HG03103 (cell line): ENCODE results near the gene ACOX2.
A peak's percentile ranks its signal among the peaks of the same experiment; 100 is the strongest.

Experiments
- ATAC-seq: cut with Tn5 transposase; IDR thresholded peaks from one replicate; pipeline ENCODE4 v1.9.1; 2021; ENCODE audit warnings: low read depth; ENCODE audit not compliant: unreplicated experiment

Gene ACOX2

DNA sequence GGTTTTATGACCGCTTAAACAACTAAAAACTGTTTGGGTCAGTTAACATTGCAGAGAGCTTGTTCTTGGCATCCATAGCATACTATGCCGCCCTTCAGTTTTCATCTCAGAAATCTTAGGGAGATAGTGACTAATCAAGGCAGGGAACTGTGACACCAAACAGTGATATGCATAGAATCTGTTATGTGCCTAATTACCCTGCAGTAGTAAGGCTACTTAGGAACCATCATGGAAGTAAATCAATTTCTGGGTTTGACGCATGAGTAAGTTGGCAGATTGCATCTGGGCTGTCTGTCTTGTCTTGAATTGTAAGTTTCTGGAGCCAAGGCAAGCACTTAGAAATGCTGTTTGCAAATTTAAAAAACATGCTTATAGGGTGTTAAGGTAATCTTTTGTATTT lies 22.6 kb downstream of the ACOX2 start:
- ATAC-seq: no peak

DNA sequence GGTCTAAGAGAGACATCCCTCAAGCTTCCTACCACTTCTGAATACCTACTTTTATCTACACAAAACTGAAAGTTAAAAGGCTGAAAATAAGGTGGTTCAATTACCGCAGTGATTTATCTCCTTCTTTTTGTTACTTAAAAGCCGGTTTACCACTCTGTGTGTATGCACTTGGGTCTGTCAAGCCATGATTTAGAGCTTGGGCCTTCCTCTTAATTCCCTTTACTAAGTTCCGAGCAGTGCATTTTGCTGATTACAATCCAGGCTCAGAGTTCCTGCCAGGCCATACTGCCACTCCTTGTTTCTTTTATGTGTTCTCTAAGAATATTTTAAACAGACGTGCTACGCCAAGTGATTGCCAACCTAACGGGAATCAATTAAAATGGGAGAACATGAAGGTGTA lies 28.6 kb downstream of the ACOX2 start:
- ATAC-seq: no peak

DNA sequence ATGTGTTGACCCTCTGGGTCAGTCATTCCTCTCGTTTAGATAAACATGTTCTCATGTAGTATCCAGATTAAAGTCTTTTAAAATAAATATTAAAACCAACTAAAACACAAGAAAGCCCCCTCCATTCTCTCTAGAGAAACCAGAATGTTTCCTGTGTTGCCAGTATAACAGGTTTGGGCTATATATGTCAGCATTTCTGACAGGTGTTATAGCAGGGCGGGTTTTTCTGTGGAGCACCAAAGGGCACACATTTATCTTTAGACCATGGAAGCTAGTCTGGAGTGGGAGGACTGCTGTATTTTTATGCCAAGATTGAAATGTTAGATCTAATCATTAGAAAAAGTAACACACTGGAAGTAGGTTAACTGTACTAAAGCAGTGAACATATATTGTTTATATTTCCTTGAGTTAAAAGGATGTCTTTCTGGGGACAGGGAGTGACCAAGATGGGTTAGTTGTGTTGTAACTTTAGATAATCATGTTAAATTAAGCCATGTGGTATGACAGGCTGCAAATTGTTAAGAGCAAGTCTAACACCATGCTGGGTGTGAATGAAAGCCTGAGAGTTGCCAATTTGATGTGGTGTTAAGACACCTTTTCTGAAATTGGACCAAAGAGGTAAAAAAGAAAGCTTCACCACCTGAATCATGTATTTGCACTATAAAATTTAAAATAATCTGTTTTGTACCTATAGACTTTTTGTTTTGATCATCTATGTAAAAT lies 29.5 kb downstream of the ACOX2 start:
- no peak for ATAC-seq

DNA sequence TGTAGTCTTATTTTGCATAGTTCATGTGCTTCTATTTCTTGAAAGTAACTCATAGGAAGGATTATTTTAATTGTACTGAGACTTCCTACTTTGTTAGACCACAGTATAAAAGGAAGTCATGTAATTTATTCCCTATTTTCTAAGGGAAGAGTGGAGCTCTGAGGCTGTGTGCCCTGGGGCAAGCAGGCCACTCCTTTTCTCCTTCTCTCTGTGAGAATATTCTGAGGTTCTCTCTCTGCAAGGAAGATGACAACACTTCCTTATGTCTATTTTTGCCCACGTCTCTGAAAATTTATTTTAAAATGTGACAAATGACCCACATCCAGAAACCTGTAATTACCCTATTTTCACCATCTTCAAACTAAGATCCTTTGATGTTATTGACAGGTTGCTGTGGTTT lies 34.1 kb downstream of the ACOX2 start:
- ATAC-seq: no peak

DNA sequence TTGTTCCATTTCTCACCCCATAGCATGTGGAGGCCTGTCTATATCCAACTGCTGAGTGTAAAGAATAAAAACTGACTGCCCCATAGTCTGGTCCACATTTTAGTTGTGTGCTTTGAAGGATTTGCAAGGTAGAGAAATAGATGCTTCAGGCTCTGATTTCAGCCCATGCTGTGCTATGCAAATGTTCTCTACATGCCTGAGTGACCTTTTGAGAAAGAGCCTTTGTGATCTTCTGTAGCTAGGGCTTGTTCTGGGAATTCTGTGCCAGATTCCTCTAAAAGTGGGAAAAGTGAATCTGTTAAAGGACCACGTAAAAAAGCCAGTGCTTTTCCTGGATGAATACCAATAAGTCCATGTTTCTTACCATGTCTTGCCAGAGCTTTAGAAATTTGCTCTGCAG lies 39.9 kb downstream of the ACOX2 start:
- ATAC-seq: no peak

DNA sequence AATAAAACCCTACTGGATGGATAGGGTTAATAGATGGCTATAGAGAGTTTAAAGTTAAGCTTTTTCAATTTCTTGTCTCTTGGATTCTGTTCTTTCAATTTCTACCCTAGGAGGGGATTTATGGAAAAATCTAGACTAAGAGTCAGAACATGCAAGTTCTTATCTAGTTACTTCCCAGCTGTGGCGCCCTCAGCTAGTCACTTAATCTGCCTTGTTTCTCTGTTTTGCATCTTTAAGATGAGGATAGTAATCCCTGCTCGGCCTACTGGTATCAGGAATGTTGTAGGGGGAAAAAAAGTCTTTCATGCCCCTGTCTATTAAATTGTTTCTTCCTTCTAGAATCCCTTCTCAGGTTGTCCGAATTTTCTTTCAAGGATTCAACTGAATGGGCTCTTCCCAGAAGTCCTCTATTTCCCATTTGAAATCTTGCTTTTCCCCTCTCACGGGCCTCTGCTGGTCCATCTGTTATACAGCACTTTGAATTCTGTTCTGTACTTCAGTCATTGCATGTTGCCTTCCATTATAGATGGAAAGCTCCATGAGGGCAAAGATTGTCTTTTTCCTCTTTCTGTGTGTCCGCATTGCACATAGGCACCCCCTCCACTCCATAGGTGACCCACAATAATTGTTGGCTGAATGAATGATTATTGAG lies 40.7 kb downstream of the ACOX2 start:
- no peak for ATAC-seq

DNA sequence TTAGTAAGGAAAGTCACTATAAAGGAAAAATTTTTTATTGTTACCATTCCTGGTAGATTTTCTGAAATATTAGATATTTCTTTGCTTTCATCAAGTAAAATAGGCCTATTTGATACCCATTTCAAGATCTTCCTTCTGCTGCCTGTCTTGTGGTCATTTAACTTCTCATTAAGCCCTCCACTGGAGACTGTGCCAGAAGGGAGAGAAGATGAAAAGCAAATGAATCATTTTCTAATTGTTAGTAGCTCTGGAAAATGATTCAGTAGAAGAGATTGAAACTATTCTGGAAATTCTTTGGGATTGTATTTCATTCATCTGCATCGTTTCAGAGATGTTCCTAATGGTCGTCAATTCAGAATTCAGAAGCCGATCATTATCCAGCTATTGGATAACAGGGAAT lies 41.9 kb downstream of the ACOX2 start:
- no peak for ATAC-seq

DNA sequence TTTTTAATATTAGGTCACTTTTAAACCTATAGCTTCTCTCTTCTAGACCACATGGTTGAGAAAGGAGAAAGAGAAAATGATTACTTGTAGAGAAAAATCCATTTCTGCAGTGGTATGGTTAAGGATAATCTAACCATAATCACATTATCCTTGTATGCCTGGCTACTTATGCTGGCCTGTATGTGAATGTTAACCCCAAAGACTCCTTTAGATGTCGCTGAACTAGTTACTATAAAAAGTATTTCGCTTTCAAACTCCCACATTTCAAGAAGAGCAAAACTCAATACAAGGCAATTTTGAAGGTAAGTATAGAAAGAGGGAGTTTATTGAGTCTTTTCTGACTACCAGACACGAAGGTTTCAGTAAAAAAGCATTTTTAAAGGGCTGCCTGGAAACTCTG lies 42.9 kb downstream of the ACOX2 start:
- no peak for ATAC-seq

DNA sequence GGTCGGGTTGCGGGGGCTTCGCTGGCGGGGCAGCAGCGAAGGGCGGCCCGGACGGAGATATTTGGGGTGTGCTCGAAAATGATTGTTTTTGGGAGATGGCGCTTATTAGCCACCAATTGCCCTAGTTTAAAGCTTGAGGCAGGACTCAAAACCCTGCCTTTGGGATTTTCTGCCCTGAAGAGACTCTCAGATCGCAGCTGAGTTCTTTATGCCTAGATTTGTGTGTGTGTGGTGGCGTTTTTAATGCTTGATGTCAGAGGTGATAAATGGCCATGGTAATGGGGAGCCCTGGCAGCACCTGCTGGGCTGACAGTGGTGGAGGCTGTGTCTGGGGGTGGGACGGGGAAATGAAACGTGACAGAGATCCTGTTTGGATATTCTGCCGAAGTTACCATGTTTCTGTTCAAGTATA lies 44.5 kb downstream of the ACOX2 start:
- no peak for ATAC-seq

DNA sequence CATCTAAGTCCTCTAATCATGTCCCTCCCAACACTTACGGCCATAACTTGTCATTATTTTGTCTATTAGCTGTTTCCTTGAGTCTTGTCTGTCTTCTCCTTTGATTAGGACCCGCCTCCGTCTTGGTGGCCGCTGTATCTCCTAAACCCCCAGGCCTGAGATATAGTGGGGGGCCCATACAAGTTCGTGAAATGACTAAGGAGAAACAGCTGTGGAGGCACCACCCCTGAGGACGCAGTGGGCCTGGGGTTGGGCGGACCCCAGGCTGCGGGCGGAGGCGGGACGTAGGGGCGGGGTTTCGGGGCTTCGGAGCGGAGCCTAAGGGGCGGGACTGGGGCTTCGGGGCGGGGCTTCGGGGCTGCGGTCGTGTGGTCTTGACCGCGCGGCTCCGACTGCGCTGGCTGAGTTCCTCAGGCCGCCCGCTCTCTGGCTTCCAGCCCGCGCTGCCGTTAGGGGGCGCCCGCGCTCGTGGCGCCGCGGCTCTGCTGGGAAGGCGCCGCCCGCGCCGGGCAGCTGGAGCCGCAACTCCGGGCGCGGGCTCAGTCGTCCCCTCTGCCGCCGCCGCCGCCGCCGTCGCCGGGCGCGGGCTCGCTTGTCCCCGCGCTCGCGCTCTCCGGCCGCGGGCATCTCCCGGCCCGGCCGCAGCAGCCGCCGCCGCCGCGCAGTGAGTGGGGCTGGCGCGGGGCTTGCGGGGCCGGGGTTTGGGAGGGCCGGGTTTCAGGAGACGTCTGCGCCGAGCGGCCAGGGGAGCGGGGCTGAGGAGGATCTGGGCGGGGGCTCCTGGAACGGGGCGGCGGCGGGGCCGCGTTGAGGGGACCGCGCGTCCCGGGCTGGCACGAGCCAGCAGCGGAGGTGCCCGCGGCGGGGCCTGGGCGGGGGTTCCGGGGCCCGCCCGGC lies 45.2 kb downstream of the ACOX2 start, which contains the start of gene KCTD6:
TSS of gene KCTD6 (plus strand) at position 591 of the 897 bp plus-strand sequence. CDS start 6,660 bp downstream, outside the sequence.
- ATAC-seq: peak; percentile 88

DNA sequence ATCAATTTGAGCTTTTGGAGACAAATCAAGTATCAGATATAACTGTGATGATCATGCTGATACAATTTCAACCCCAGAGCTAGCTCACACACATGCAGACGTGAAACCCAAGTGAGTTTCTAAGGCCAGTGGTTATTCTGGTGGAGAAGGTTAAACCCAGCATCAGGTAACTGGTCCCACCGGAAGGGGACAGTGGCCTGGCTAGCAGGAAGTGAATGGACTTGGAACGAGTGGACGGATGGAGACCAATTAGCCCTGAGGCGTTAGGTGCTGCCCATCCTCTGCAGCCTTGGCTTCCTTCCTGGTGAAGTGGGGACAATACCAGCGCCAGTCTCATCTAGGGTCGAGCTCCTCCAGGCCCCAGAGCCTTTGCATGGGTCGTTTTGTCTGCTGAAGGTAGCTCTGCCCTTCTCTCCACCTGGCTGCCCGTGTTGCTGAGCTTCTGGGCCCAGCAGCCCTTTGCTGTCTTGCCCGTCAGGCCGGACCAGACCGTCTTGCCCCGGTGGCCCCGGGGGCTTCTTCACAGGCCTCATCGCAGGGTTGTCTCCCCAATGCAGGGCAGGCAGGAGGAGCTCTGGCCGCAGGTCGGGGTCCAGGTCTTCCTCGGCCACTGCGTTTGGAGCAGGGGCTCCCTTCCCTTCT lies 46.0 kb downstream of the ACOX2 start:
- no peak for ATAC-seq

DNA sequence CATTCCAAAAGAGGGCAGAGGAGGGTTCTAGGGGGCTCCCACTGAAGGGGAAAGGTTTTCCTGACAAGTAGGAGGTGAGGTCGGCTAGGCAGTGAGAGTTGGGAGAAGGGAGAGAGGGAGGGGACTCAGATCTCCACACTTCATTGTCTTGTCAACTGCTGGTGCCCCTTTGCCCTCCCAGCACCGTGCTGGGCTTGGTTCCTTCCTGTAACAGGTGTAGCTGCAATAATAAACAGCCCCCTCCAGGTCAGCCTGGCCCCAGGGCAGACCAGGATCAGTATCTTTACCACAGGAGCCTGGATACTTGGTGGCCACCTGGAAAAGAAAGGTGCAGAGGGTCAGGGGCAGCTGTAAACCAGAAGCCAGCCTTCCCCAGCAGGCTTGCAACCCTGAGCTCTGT lies 48.0 kb downstream of the ACOX2 start:
- no peak for ATAC-seq

DNA sequence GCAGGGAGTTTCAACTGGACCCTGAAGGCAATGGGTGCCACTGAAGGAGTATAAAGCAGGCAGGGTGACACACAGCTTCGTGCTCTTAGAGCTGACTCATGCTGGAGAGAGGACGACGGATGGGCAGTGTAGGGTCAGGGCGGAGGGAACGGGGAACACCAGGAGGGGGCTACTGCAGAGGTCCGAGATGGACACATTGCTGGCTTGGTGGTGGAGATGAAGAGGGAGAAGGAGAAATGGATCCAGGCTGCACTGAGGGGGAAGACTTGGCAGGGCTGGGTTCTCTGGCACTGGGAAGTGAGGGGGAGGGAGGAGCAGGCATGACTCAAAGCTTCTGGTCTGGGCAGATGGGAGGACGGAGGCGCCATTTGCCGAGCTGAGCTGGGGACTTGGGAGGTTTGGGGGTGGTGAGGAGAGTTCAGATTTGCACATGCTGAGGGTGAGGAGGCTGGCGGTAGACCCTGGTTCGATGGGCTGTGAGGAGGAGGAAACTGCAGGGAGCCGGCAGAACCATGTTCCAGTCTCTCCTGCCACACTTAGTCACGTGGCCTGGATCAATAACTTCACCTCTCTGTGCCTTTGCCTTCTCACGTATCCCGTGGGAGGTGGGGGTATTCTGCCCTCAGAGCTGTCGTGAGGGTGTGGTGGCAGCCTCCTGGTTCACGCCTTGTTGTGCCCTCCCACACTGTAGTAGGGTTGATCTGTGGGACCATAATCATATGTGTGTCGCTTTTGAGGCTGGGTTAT lies 49.7 kb downstream of the ACOX2 start:
- ATAC-seq: no peak

DNA sequence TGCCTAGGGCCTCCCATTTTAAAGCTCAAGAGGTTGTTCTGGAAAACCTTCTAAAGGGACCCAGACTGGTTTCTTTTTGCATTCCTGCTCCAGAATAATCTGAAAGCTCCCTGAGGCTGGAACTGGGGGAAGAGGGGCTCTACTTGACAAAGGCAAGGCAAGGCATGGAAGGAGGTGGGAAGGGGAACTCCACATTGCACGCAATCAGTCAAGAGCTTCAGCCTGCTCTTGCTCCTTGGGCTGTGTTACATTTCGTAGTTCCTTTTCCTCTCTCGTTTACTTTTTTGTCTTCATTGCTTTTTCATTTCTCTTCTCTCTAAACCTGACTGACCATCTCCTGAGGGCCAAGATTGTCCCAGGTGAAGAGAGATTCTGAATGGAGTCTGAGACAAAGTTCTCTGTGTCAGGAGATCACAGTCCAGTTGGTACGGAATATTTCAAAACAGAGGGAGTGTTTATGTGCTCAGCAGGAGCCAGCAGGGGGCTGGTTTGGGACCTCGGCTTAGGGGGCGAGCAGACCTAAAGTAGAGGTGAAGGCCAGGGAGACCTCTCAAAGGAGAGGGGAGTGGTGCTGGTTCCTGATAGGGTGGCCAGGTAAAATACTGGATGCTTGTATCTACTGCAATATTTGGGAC lies 51.1 kb downstream of the ACOX2 start:
- no peak for ATAC-seq

DNA sequence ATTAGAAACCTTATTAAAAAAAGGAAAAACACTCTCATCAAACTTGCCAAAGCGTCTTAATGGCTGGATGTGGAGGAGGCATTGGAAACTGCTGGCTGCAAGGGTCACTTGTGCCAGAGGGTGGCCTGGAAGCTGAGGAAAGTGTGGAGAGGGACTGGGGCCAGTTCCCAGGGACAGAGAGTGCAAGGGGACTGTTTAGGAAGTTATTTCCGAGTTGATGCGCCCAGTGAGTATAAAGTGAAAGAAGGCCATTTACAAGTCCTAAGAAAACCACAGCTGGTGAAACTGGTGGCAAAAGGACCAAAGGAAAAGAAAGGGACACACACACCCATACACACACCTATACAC lies 52.3 kb downstream of the ACOX2 start:
- no peak for ATAC-seq

DNA sequence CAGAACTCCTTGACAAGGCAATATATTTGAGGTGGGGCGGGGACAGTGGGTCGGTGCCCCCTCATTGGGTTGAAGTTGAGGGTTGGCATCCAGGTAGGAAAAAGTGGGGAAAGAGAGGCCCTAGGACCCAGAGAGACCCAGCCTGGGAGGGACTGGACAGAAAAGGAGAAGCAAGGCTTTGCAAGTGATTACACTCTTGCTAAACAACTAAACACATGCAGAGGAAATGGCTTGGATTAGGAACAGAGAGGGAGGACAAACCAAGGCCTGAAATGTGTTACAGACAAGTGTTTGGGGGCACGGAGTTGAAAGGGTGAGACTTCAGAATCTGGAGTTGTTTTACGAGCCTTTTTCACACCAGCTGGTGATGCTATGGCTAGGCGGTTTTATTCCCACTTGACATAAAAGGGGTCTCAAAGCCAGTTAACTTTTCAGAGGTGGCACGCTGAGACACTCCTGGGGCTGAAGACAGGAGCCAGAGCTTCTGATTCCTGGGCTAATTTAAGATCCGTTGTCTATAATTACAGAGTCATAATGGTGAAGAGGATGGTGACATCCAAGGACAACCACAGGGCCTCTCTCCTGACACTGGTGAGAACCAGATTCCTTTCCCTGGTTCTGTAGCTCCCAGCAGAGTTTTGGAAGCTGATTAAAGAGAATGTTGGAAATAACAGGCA lies 52.8 kb downstream of the ACOX2 start:
- no peak for ATAC-seq

DNA sequence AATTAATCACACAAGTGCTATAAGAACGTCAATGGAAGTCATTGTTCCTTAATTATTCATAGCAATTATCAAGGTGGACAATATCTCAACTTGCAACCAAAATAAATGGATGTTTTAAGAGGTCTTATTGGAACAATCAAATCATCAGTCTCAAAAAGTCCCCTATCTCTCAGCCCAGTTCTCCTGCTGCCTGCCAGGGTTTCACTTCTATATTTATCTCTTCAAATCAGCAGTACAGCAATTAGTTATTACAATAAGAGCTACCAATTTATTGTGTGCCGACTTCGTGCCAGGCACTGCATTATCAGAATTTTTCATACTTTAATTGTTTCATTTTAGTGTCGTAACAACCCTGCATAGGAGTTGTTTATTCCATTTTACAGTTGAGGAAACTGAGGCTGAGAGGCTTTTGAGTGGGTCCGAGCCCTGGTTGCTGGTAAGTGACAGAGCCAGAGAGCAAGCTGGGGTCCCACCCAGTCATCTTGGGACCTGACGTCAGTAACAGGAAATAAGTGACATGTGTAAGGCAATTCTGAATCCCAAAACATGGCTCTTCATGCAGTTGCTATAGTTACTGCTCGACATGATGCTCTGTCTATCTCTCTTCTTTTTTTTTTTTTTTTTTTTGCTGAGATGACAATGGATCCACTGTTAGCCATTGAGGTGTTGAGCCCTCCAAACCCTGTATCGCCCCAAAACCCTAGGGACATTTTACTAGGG lies 53.9 kb downstream of the ACOX2 start:
- ATAC-seq: no peak

DNA sequence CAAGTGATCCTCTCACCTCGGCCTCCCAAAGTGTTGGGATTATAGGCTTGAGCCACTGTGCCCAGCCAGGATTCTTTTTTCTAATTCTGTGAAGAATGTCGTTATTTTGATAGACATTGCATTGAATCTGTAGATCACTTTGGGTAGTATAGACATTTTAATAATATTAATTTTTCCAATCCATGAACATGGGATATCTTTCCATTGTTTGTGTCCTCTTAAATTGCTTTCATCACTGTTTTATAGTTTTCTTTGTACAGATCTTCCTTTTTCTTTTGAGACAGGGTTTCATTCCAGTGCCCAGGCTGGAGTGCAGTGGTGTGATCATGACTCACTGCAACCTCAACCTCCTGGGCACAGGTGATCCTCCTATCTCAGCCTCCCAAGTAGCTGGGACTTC lies 56.7 kb downstream of the ACOX2 start:
- no peak for ATAC-seq

DNA sequence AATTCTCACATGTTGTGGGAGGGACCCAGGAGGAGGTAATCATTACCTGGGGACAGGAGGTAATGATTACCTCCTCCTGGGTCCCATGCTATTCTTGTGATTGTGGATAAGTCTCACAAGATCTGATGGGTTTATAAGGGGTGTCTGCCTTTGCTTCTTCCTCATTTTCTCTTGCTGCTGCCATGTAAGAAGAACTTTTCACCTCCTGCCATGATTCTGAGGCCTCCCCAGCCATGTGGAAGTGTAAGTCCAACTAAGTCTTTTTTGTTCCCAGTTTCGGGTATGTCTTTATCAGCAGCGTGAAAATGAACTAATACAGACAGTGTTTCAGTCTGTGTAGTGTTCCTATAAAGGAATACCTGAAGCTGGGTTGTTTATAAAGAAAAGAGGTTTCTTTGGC lies 58.2 kb downstream of the ACOX2 start:
- no peak for ATAC-seq
